Sigmoid colon (tissue), 7 donors: Measurements from ENCODE around the gene ELF2. TPM values are rescaled to one million over a fixed set of nuclear protein-coding genes. Genes with fewer than 3 reads are reported as not detected.

ENCODE experiments used
- DNase-seq: peaks from one replicate; pipeline ENCODE4 v3.0.0-alpha.2; 2019
- H3K27ac ChIP-seq, 4 donors: fragments of 200-600 bp; sonication (generic); one replicate each; pipeline ENCODE4 v1.5.1; 2016 to 2019; ENCODE audit warnings: mild to moderate bottlenecking in 1 of 4
- H3K27me3 ChIP-seq, 3 donors: fragments of 200-600 bp; sonication (generic); one replicate each; pipeline ENCODE4 v1.5.1; 2019; ENCODE audit warnings: mild to moderate bottlenecking in 1 of 3
- H3K36me3 ChIP-seq, 4 donors: fragments of 200-600 bp; sonication (generic); one replicate each; pipeline ENCODE4 v1.5.1; 2016 to 2019
- H3K4me1 ChIP-seq, 4 donors: fragments of 200-600 bp; sonication (generic); one replicate each; pipeline ENCODE4 v1.5.1; 2017 to 2019
- H3K4me3 ChIP-seq, 4 donors: fragments of 200-600 bp; sonication (generic); one replicate each; pipeline ENCODE4 v1.5.1; 2017 to 2019; ENCODE audit warnings: mild to moderate bottlenecking in 2 of 4, moderate library complexity in 1 of 4
- H3K9me3 ChIP-seq, 4 donors: fragments of 200-600 bp in 3 of 4; sonication (generic) in 3 of 4; one replicate each; pipeline versions ENCODE4 v1.5.1 to v1.6.1; 2013 to 2019
- EP300 ChIP-seq, 4 donors: sonication (generic); formaldehyde crosslinking; IDR thresholded peaks; one replicate each; pipeline ENCODE4 v1.6.1; 2017; ENCODE audit warnings: antibody characterized with exemption in 4 of 4
- POLR2A ChIP-seq, 2 donors: fragments of 450-650 bp; IDR thresholded peaks; one replicate each; pipeline ENCODE4 v1.6.1; 2016; ENCODE audit warnings: antibody characterized with exemption in 2 of 2, mild to moderate bottlenecking in 2 of 2, moderate library complexity in 2 of 2
- POLR2AphosphoS5 ChIP-seq, 4 donors: sonication (generic); formaldehyde crosslinking; IDR thresholded peaks; one replicate each; pipeline ENCODE4 v1.6.1; 2017; ENCODE audit warnings: antibody characterized with exemption in 4 of 4
- WGBS, 2 donors: extraction: QIAGEN DNeasy Blood & Tissue Kit; methylation state at CpG; one replicate each; pipeline ENCODE4 v1.1.7; 2013; 5-methylcytosine and 5-hydroxymethylcytosine counted together
- intact Hi-C: fragments of 100-400 bp; cut with DNase I; formaldehyde crosslinking; loops from one replicate; pipeline ENCODE4 v1.15.1; 2023
- polyA plus RNA-seq, 3 donors: library from polyadenylated mRNA; stranded (reverse); fragments of 200-250 nt; gene quantifications; one replicate each; pipeline ENCODE4 v1.2.3, GENCODE V29; 2013
- total RNA-seq, 4 donors: library from RNA; depleted of rRNA; stranded (reverse); fragments of >200 nt; gene quantifications; one replicate each; pipeline ENCODE4 v1.1.0, GENCODE V29; 2016
- TF ChIP-seq, protein P1 (sequence below), 4 experiments: fragments of 450-650 bp in 3 of 4; fragments of 200-600 bp in 1 of 4; IDR thresholded peaks; one replicate each; pipeline ENCODE4 v1.5.1; 2016 to 2019; ENCODE audit warnings: antibody characterized with exemption in 4 of 4, mild to moderate bottlenecking in 3 of 4, moderate library complexity in 2 of 4
- donor health status: healthy with polysubstance abuse.
- donor health status: Bipolar disorder and iron deficiency.
- donor health status: healthy.

The ELF2 gene
- total and polyA plus RNA-seq, 7 donors: 9.9 to 83.6 (median 61.4) TPM

GRCh38 chr4:139188648-139189416, 11.8 kb upstream of the ELF2 start:
- 79 to 86% methylated on average over 9 of the region's 9 CpGs for WGBS, 2 donors
- no peak overlapping the region for H3K4me3 ChIP-seq
- no peak for DNase-seq

DNA sequence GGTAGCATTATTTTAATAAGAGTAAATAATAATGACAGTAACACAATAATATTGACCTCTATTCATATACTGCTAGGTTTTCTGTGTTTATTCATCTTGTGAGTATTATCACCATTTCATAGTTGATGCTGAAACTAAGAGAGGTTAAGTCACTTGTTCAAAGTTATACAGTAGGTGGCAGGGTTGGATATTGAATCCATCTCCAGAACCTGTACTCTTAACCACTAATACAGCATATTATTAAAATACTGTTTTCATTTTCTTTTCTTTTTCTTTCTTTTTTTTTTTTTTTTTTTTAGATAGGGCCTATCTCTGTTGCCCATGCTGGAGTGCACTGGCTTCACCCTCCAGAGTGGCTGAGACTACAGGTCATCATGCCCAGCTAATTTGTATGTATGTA, 7.1 kb upstream of the ELF2 start:
- H3K9me3 ChIP-seq: no peaks in the 10 kb centered on the region

More at GRCh38 chr4:139188648-139189416, 11.8 kb upstream of the ELF2 start:
- H3K36me3 ChIP-seq: no peaks in the 10 kb centered on the region
- H3K4me1 ChIP-seq: no peaks in the 10 kb centered on the region
- no peaks in the 10 kb centered on the region for H3K9me3 ChIP-seq
- TF ChIP-seq EP300 (IDR thresholded peaks at IDR 0.05) (no peak), POLR2A (IDR thresholded peaks at IDR 0.05) (no peak), POLR2AphosphoS5 (IDR thresholded peaks at IDR 0.05) (no peak)
- TF ChIP-seq, protein P1, sequence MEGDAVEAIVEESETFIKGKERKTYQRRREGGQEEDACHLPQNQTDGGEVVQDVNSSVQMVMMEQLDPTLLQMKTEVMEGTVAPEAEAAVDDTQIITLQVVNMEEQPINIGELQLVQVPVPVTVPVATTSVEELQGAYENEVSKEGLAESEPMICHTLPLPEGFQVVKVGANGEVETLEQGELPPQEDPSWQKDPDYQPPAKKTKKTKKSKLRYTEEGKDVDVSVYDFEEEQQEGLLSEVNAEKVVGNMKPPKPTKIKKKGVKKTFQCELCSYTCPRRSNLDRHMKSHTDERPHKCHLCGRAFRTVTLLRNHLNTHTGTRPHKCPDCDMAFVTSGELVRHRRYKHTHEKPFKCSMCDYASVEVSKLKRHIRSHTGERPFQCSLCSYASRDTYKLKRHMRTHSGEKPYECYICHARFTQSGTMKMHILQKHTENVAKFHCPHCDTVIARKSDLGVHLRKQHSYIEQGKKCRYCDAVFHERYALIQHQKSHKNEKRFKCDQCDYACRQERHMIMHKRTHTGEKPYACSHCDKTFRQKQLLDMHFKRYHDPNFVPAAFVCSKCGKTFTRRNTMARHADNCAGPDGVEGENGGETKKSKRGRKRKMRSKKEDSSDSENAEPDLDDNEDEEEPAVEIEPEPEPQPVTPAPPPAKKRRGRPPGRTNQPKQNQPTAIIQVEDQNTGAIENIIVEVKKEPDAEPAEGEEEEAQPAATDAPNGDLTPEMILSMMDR (IDR thresholded peaks at IDR 0.05): no peak
- no peaks in the 10 kb centered on the region for H3K27me3 ChIP-seq
- intact Hi-C loops: no loop called here
- H3K27ac ChIP-seq: peak overlapping the region in 1 of 4 donors; percentile 4

GRCh38 chr4:139177869-139178619, 1.0 kb upstream of the ELF2 start:
- H3K27me3 ChIP-seq: no peaks in the 10 kb centered on the region
- TF ChIP-seq EP300 (IDR thresholded peaks at IDR 0.05) (peak in 2 of 4 donors; percentile 65 to 74), POLR2A (IDR thresholded peaks at IDR 0.05) (peak; percentile 58 to 83), POLR2AphosphoS5 (IDR thresholded peaks at IDR 0.05) (peak; percentile 76 to 92 (median 90))
- TF ChIP-seq, protein P1 (IDR thresholded peaks at IDR 0.05): no peak
- DNase-seq: peak; percentile 98
- no peaks in the 10 kb centered on the region for H3K9me3 ChIP-seq
- H3K27ac ChIP-seq: peak overlapping the region; percentile 99 to 100 (median 100)
- 0 to 1% methylated on average over 70 of the region's 70 CpGs for WGBS, 2 donors
- peaks cover 0 to 32% (median 16%) of the 10 kb centered on the region in 4 donors for H3K4me1 ChIP-seq
- peak overlapping the region; percentile 83 to 99 (median 96) for H3K4me3 ChIP-seq
- intact Hi-C loops: loop anchor here (2.0 to 5.0 kb wide), 4 partner anchors 81 to 274 kb away; partner anchors contain the start of genes NAA15 and RAB33B
- H3K36me3 ChIP-seq: no peaks in the 10 kb centered on the region

More for the DNA sequence above, 7.1 kb upstream of the ELF2 start:
- Histone ChIP-seq H3K36me3 (no peaks in the 10 kb centered on the region), H3K27me3 (no peaks in the 10 kb centered on the region), H3K4me3 (no peak overlapping the region), H3K4me1 (peaks cover 0 to 3% (median 0%) of the 10 kb centered on the region in 4 donors), H3K27ac (no peak overlapping the region)
- intact Hi-C loops: no loop called here
- DNase-seq: no peak
- TF ChIP-seq POLR2AphosphoS5 (IDR thresholded peaks at IDR 0.05) (no peak), POLR2A (IDR thresholded peaks at IDR 0.05) (no peak), EP300 (IDR thresholded peaks at IDR 0.05) (no peak)
- TF ChIP-seq, protein P1 (IDR thresholded peaks at IDR 0.05): no peak

DNA sequence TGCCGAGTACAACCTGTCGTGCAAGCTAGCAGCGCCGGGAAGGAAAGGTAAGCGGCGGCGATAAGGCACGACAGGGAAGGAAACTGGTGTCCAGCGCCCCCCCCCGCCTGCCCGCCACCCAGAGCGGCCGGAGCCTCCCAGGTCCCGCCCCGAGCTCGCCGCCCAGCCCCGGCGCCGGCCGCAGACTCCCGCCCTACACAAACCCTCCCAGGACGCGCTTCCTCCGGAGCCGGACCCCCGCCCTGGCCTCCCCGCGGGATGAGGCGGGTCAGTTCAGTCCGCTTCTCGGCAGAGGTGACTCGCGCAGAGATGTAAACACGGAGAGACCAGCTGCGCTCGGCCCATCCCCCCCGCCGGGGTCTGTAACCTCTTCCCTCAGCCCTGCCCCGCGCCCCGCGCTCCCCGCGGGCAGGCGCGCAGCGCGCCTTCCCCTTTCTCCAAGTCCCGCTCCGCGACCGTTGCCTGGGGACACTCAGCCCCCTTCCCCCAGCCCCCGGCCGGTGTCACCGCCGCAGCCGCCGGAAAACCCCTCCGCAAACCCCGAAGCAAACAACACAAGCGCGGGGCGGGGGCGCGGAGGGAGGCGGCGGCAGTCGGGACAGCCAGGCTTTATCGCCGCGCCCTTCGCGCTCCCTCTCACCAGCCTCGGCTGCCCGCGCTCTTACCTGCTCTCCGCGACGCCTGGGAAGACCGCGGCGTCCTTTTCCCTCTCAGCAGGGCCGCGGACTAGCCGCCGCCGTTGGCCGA, 543 bp downstream of the ELF2 start:
- H3K4me3 ChIP-seq: peak overlapping the region; percentile 83 to 99 (median 96)
- intact Hi-C loops: loop anchor here (2.0 to 5.0 kb wide), 4 partner anchors 79 to 276 kb away; partner anchors contain the start of genes NAA15 and RAB33B
- DNase-seq: peak; percentile 92
- H3K27me3 ChIP-seq: no peaks in the 10 kb centered on the region
- WGBS, 2 donors: 1% methylated on average over 89 of the region's 89 CpGs
- H3K27ac ChIP-seq: peak overlapping the region; percentile 99 to 100 (median 100)
- H3K36me3 ChIP-seq: no peaks in the 10 kb centered on the region
- H3K9me3 ChIP-seq: no peaks in the 10 kb centered on the region
- H3K4me1 ChIP-seq: peaks cover 0 to 40% (median 22%) of the 10 kb centered on the region in 4 donors
- peak; percentile 40 to 53 for TF ChIP-seq POLR2A (IDR thresholded peaks at IDR 0.05)
- TF ChIP-seq, protein P1 (IDR thresholded peaks at IDR 0.05): no peak
- peak; percentile 71 to 89 (median 84) for TF ChIP-seq POLR2AphosphoS5 (IDR thresholded peaks at IDR 0.05)
- TF ChIP-seq EP300 (IDR thresholded peaks at IDR 0.05): peak in 1 of 4 donors; percentile 33
